HG03439 (cell line): Measurements from ENCODE around the gene ARL4A.

Experiments
- ATAC-seq: cut with Tn5 transposase; IDR thresholded peaks from one replicate; pipeline ENCODE4 v1.9.1; 2021; ENCODE audit warnings: mild to moderate bottlenecking, moderate library complexity; ENCODE audit not compliant: unreplicated experiment

The ARL4A gene

DNA sequence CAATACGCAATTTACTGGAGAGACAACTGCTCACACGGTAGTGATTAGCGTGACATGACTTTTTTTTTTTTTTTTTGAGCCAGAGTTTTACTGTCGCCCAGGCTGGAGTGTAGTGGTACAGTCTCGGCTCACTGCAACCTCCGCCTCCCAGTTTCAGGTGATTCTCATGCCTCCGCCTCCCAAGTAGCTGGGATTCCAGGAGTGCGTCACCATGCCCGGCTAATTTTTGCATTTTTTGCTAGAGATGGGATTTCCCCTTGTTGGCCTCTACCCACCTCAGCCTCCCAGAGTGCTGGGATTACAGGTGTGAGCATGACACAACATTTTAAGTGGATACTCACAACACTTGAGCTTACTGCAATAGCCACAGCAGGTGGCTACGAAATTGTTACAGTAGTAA is 11.9 kb downstream of the ARL4A start:
- no peak for ATAC-seq

DNA sequence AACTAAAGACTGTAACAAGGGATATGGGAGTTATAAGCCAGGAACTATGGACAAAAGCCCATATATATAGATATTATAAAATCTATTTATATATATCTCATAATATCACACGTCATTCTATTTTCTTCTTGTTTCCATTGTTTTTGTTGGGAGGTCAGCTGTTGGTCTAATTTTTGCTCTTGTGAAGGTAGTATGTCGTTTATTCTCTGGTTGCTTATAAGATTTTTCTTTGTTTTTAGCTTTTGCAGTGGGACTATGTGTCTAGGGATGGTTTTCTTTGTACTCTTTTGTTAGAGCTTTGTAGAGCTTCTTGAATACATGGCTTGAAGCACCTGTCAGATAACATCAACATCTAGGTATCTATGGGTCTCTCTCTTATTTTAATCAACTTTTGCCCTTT is 14.0 kb downstream of the ARL4A start:
- ATAC-seq = no peak

DNA sequence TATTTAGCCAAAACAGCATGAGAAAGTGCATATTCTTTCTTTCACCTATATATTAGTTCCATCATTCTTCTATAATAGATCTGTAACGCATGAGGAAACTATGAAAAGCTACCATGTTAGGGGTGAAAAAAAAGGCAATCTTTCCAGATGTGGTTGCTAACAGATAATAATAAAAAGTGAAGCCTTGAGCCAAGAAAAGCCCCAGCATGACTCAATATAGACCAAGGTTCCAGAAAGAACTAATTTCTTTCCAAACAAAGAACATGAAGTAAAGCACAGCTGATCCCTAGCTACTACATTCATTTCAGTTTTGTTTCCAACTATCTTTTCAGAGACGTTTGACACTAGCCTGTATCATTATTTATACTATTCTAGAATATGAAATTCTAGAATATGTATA is 16.4 kb downstream of the ARL4A start:
- ATAC-seq = no peak

DNA sequence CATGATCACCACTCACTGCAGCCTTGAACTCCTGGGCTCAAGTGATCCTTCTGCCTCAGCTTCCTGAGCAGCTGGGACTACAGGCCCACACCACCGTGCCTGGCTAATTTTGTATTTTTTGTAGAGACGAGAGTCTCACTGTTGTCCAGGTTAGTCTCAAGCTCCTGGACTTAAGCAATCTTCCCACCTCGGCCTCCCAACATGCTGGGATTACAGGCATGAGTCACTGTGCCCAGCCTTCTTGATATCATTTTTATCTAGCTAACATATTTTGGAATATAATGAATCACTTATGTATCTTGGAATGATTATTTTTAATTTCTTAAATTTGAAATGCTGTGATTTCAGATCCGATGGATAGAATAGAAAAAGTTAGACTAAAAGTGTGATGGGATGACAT is 18.4 kb downstream of the ARL4A start:
- no peak for ATAC-seq

DNA sequence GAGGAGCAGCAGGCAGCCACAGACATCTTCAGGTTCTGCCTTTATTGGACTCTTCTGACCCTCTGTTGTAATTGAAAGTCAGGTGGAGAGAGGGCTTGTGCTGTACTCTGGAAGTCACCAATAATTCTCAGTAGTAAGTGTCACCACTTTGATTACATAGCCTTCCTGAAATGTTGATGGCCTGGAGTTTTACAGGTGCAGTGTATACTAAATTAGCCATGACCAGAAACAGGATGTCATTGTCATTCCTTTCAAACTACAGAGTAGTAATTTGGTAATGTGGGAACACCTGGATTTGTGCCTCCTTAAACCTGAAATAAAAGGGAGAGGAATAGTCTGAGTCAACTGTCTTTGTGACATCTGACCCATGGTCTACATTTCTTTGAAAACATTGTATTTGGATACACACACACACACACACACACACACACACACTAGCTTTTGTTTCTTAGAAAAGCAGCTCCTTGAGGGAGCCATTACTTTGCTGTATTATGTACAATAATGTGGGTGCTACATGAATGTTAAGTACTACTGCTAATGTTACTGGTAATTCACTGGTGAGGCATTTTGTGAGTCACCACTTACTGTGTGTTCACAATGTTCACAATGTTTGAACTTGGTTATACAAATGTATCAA is 19.6 kb downstream of the ARL4A start:
- no peak for ATAC-seq

DNA sequence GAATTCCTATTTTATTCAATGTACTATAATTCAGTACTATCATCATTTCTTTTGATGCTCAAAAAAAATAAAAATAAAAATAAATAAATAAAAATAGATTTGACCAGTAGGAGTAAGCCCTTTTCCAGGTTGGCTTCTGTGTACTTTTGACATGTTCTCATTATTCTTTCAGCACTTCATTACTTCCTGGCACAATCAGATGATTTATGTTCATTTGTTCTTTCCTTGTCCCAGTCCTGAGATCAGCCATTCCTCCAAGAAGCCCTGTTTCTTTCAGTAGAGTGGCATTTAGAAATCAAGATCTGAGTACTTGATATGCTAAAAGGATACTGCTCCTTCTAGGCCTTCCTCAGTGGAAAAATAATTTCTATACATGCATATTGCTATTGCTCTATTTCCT is 20.9 kb downstream of the ARL4A start:
- no peak for ATAC-seq

DNA sequence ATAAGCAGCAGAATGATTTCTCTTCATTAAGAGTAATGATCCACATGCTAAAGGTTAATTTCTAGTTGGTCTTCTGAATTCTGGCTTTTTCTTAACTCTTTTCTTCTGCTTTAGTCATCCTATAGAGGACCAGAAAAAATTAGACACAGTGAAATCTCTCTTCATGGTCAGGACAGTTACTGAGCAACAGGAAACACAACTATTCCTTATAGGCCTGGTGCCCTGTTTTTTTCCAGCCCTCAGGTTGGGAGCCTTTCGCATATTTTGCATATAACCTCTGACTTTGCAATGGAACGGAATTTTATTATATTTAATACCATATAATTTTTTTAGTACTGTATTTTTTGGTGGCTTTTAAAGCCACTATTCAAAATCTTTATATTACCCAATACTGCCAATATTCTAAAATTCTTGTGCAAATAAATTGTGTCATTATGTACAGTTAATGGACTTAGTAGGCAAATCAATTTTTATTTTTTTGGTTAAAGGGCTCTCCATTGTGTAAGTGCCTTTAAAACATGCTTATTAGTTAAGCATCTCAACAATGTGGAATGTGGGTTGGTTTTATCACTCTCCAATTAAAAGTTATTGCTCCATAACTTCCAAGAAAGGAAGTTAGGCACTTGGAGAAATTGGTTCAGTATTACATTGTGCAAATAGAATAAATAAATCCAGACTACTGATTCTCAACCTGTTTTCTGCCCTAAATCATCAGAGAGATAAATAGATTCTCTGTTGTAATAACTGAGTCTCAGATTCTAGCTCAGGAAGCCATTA is 22.5 kb downstream of the ARL4A start:
- no peak for ATAC-seq

DNA sequence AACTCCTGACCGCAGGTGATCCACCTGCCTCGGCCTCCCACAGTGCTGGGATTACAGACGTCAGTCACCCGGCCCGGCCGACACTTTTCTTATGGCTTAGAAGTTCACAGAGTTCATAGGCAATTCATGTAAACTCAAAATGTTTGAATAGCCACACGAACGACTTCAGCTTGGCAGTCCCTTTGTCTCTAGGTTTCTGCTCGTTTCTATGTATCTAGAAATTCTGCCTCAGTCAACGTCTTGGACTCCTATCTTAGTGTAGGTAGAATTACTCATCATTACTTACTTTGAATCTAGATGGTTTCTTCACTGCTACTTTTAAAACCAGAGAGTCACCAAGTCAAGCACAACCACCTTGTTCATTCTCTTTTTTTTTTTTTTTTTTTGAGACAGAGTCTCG is 23.7 kb downstream of the ARL4A start:
- ATAC-seq = no peak

DNA sequence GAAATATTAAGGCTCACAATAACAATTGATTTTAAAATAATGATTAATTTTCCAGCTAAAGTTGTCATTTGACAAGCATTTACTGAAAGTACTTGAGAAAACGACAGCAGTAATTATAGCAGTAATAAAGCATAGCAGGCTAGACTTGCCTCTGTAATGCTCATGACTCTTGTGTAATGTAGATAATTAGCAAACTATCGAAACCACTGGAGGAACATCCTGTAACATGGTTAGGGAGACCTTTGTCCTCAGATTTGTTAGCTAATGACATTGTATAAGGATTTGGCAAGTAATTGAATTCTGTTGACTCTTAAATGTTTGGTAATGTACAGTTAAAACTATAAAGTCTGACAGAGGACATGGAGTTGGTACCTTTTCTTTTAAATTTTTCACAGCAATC is 24.8 kb downstream of the ARL4A start:
- ATAC-seq = no peak

DNA sequence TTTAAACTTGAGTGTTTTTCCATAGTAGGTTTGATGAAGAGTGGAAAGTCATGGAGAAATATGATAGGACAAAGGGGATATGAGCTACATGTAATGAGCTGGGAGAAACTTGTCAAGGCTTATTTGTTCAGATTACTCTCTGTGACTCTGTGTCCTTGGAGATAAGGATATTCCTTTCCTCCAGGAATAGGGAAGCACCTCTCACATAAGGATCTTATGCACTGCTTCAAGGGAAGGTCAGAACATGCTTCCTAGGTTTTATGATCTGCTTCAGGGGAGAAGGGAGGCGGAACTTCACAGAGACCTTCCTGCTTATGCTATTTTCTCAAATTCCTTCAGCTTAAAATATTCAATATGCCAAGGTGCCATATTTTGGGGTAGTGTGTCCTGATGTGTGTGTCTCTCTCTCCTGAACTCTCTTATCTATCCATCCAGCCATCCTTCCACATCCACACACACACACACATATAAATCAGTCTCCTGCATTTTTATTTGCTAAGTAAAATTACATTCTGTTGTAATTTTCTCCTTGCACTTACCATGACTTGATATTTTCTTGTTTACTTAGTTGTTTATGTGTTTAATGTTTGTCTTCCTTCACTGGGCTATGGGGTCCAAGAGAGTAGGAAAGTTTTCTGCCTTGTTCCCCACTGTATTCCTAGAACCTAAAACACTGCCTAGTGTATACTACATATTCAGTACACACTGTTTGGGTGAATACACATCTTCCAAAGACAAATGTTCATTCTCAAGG is 26.4 kb downstream of the ARL4A start:
- no peak for ATAC-seq

DNA sequence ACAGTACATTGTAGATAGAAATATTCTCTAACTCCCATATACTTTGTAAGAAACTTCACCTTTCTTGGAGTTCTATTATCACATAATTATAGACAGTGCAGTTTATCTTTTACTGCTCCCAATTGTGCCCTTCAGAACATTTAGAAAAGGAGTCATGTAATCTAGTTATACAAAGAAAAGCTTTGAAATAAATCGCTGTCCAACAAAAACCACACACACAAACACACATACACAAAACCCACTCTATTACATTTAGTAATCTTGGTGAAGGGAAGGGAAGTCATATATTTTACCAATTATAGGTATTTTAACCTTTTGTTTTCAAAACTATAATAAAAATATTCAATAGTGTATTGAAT is 26.9 kb downstream of the ARL4A start:
- ATAC-seq = no peak

DNA sequence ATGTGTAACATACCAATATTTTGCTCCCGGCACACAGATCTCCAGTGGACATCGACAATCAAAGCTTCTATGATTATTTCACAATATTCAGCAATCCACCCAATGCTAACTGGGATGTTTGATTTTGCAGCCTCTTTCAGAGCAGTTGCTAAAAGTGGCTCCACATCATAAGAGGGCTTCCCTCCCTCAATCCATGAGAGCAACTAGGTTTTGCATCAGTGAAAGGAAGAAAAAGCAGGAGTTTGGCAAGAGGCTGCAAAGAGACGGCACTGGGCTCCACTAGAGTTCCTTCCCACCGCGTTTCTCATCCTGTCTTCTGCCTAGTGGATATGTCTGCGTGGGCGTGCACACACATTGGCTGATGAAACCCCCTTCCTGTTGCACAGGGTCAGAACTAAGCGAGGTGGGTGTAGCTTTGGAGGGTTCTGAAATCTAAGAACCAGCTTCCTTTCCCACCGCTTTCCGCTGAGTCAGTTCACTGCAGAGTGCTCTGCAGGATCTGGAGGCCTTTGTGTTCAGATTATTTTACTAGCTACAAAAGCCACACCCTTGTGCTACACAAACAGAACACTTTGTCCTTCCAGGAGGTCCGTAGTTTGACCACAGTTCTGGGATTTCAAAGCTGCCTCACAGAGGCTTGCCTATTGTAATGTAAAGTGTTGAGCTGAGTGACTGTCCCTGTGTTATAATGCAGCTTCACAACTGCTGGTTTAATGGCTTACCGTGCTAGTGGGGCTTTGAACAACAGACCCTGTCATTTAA is 28.1 kb downstream of the ARL4A start:
- no peak for ATAC-seq

DNA sequence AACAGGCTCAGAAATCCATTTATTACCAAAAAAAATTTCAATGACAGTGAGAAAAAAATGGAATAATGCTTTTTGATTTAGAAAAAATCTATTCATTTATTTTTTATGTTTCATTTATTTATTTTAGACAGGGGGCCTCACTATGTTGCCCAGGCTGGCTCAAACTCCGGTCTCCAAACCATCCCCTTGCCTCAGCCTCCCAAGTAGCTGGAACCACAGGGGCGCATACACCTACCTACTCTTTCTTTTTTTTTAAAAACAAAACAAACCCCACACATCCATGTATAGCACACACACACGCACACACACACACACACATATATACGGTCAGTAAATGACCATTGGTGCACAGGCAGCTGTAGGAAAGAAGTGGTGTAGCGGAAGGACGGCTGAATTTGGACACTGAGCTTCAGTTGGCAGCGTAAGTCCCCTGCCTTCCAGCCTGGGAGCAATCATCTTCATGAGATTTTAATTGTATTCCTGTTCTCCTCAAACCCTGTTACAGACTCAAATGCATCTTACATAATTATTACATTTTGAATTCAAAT is 28.8 kb downstream of the ARL4A start:
- no peak for ATAC-seq

DNA sequence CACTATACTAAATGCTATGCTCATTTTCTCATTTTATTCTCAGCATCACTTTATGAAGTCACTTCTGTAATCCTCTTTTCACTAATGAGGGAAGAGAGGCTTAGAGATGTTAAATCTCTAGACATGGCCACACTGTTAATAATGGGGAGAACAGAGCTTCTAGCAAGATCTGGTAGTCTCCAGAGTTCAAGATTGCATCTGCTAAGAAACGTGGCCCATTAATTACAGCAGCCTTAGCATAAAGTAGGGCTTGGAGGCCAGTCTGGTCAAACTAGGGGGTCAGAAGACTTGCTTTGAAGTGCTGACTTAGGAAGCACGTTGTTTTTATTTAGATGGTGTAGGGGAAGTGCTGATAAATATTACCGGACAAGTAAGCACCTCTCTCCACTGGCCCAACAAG is 29.3 kb downstream of the ARL4A start:
- ATAC-seq = no peak

DNA sequence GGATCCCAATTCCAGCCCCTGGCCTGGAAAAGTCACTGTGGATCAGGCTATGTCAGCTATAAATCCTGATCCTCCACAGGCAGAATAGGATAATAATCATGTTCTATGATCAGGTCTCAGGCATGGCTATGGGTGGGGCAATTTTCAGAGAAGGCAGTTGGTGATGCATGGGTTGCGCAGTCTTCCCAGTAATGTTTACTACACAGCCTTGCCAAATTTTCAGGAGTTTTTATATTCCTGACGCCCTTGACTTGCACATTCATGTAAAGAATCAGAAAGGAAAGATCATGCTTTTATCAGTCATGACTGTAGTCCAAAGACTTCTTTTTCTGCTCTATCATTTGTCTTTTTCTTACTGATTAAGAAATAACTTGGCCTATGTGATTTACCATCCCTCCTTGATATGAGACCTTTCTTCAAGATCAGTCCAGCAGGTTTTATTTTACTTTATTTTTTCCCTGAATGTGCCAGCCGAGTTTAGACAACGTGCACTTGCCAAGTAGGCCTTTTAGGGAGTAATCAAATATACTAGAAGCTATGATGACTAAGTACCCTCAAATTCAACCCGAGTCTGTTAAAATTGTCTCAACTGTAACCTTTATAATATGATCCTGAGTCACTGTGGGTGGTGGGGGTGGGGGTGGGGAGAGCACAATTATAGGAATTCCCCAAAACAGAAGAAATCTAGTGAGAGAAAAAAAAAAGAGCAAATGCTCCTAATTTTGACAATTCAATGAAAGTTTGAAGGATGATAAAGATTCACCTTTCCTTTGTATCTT is 31.9 kb downstream of the ARL4A start:
- ATAC-seq = no peak

DNA sequence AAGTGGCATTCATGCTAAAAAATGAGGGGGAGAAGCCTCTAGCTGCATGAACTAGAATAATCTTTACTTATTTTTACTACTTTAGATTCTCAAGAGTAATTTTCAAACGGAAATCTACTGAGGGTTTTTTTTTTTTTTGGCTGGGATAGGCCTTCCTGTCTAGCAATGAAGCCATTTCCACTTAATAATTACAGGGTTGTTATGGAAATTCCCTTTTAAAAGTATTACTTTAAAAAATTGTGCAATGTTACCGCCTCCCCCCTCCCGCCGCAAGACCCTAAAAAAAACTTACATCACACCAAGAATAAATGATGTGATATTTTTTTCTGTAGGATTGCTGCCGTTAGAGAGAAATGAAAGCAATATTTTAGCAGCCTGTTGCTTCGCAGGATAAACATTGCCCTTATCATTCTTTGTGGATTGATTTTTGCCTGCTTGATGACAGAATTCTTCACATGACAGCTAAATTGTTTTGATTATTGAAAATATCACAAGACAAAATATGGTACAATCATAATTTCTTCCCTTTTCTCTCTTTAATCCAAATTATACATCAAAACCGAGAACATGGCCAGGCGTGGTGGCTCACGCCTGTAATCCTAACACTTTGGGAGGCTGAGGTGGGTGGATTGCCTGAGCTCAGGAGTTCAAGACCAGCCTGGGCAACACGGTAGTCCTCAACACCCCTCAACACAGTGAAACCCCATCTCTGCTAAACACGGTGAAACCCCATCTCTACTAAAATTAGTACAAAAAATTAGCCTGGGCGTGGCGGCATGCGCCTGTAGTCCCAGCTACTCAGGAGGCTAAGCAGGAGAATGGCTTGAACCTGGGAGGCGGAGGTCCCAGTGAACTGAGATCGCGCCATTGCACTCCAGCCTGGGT is 32.8 kb downstream of the ARL4A start:
- no peak for ATAC-seq

DNA sequence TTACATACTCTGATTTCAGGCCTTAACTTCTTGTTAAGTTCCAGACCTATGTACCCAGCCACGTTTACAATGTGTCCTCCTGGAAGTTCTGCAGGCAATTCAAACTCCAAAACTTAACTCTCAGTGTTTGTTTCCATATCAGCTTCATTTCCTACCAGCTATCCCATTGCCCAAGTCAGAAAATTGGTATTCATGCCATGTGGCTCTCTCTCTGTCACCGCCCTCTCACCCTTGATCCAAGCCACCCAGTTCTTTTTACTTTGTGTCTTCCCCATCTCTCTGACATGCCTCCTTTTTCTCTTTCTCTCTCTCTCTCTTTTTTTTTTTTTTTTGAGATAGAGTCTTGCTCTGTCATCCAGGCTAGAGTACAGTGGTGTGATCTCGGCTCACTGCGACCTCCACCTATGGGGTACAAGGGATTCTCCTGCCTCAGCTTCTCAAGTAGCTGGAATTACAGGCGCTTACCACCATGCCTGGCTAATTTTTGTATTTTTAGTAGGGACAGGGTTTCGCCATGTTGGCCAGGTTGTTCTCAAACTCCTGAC is 33.9 kb downstream of the ARL4A start:
- no peak for ATAC-seq

DNA sequence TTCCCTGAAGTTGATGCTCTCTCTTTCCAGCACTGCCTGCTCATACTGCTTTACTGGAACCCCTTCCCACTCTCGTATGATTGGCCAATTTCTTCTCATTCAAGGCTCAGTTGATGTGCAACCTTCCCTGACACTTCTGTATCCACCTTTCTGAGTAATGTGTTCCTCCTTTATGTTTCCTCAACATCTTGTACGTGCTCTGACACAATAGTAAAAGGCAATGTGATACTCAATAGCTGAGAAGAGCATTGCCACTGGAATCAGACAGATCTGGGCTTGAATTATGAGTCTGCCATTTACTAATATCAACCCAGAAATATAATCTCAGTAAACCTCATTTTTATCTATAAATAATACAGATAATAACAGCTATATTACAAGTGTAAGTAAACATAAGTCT is 34.7 kb downstream of the ARL4A start:
- ATAC-seq = no peak
